ENCODE measurements around the gene DUSP22. TPM values are rescaled to one million over a fixed set of nuclear protein-coding genes. Genes with fewer than 3 reads are reported as not detected.

The DUSP22 gene
- polyA plus RNA-seq, 1 donor: 25.1 TPM

DNA sequence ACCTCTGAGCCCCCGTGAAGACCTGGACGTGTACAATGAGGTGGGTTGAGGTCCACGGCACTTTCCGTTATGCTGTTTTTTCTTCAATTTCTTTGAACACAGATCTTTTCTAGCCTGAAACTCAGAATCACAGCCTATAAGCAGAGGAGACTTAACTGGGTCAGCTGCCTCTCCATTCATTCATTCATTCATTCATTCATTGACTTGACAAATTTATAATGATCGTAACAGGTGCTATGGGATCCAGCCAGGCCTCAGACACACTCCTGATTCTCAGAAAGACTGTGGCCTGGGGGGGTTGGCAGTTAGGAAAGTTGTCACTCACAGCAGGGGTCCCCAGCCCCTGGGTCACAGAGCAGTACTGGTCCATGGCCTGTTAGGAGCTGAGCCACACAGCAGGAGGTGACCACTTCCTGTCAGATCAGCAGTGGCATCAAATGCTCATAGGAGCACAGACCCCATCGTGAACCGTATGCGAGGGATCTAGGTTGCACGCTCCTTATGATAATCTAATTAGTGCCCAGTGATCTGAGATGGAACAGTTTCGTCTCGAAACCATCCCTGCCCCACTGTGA is 60.7 kb downstream of the DUSP22 start:
- DNase-seq: no peak
- H3K9me3 ChIP-seq (ENCODE audit: control insufficient read depth, low read depth, low read length): peaks cover 8% of the 10 kb centered on the region
- WGBS (ENCODE audit: insufficient coverage, low lambda C conversion rate): 100% methylated on average over 2 of the region's 11 CpGs
- no peak overlapping the region for H3K4me3 ChIP-seq (ENCODE audit: low read length)
- no peak overlapping the region for H3K27ac ChIP-seq (ENCODE audit: low read length)
- H3K36me3 ChIP-seq (ENCODE audit: control insufficient read depth, insufficient read depth, low read length): peaks cover 17% of the 10 kb centered on the region
- no peaks in the 10 kb centered on the region for H3K27me3 ChIP-seq (ENCODE audit: control insufficient read depth, insufficient read depth, low read length)
- H3K4me1 ChIP-seq (ENCODE audit: control insufficient read depth, insufficient read depth, low read length): no peaks in the 10 kb centered on the region

DNA sequence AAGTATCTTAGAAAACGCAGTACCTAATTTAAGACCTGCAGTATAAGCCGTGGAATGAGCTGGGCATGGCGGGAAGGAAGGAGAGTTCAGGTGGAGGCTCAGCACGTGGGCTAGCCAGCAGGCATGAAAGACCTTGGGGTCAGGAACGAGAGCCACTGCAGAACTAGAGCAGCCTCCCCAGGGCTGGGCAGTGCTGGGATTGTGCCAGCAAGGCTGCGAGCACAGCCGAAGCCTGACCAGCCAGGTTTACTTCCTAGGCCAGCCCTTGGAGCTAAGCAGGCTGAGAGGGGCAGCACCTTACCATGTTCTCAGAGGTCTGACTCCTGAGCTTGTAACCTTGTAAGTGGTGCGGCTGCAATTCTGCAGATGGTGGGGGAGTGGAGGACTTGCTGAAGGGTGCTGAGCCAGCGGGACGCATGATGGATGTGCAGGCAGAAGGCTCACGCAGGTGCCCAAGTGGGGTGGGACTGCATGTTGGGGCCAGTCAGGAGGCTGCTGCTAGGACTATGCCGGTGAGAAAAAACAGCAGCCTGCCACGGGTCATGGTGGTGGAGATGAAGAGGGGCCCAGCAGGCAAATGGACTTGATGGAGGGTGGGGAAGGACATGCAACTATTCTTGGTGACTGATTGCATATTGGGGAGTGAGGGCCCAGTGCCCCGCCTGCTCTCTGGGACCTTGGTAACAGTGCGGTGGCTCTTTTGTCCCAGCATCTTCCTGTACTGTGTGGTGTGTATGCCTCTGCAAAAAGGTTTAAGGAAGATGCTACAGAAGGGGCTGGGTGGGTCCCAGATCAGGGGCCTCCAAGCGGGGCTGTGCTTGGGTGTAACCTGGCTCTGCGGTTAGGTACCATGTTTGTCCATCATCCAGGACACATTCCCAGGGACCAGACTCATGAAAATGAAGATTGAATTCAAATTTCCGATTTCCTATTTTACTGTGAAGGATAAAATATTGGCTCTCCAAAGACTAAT is 61.6 kb downstream of the DUSP22 start:
- Histone ChIP-seq H3K36me3 (ENCODE audit: control insufficient read depth, insufficient read depth, low read length) (peaks cover 10% of the 10 kb centered on the region), H3K27me3 (ENCODE audit: control insufficient read depth, insufficient read depth, low read length) (no peaks in the 10 kb centered on the region), H3K9me3 (ENCODE audit: control insufficient read depth, low read depth, low read length) (peaks cover 4% of the 10 kb centered on the region), H3K4me3 (ENCODE audit: low read length) (no peak overlapping the region), H3K4me1 (ENCODE audit: control insufficient read depth, insufficient read depth, low read length) (no peaks in the 10 kb centered on the region), H3K27ac (ENCODE audit: low read length) (no peak overlapping the region)
- DNase-seq: no peak
- 89% methylated on average over 3 of the region's 18 CpGs for WGBS (ENCODE audit: insufficient coverage, low lambda C conversion rate)

DNA sequence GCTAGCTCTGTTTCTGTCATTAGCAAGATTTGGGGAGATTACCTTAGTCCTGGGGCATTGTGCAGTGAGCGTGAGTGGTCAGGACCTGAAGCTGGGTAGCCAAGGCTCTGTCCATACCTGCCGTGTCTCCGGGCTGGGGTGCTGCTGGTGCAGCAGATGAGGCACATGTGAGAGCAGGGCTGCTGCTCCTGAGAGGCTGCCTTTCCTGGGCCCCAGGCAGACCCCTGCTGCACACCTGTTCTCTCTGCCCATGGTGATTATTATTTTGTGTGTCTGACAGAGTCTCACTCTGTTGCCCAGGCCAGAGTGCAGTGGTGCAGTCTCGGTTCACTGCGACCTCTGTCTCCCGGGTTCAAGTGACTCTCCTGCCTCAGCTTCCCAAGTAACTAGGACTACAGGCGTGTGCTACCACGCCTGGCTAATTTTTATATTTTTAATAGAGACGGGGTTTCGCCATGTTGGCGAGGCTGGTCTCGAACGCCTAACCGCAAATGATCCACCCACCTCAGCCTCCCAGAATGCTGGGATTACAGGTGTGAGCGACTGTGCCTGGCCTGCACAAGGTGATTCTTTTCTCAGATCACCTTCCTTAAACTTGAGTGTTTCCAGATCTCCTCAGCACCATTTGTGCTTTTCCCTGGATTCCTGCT is 62.5 kb downstream of the DUSP22 start:
- H3K9me3 ChIP-seq (ENCODE audit: control insufficient read depth, low read depth, low read length): peaks cover 10% of the 10 kb centered on the region
- no peak overlapping the region for H3K27ac ChIP-seq (ENCODE audit: low read length)
- peaks cover 4% of the 10 kb centered on the region for H3K36me3 ChIP-seq (ENCODE audit: control insufficient read depth, insufficient read depth, low read length)
- WGBS (ENCODE audit: insufficient coverage, low lambda C conversion rate): no CpG with 5 or more reads among the region's 15 CpGs
- H3K4me1 ChIP-seq (ENCODE audit: control insufficient read depth, insufficient read depth, low read length): no peaks in the 10 kb centered on the region
- DNase-seq: no peak
- no peak overlapping the region for H3K4me3 ChIP-seq (ENCODE audit: low read length)
- H3K27me3 ChIP-seq (ENCODE audit: control insufficient read depth, insufficient read depth, low read length): no peaks in the 10 kb centered on the region

DNA sequence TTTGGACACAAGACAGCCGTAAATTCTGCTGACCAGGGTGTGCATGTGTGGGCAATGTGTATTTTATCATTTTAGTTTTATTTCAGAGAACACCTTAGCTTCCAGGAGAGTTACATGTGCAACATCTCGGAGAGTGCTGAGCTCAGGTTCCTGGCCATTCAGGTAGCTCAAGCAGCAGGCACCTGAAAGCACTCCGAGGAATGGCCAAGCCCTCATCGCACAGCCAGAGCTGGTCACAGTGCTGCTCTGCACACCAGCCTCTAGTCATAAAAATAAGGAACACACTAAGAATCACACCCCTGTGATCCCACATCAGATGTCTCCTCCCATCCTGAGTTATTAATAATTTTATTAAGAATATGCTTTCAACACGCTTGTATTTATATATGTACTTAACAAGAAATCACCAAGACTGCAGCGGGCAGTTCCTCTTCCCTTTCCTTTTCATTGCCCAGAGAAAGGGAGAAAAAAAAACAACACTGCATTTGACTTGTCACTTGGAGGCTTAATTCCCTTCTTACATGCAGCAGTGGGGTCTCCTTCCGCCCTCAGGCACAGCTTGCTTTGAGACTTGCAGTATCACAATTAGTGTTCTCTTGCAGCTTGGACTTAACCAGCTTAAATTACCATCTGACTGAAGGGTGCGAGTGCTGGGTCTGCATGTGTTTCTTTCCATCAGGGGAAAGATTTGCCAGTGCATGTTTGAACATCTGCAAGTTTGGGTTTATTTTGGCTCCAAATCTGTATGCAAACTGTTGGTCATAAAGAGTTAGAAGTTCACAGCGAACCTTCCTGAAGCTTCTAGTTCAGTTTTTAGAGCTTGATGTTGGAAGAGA is 63.3 kb downstream of the DUSP22 start:
- Histone ChIP-seq H3K4me1 (ENCODE audit: control insufficient read depth, insufficient read depth, low read length) (no peaks in the 10 kb centered on the region), H3K4me3 (ENCODE audit: low read length) (no peak overlapping the region), H3K27me3 (ENCODE audit: control insufficient read depth, insufficient read depth, low read length) (no peaks in the 10 kb centered on the region), H3K27ac (ENCODE audit: low read length) (no peak overlapping the region), H3K9me3 (ENCODE audit: control insufficient read depth, low read depth, low read length) (peaks cover 10% of the 10 kb centered on the region), H3K36me3 (ENCODE audit: control insufficient read depth, insufficient read depth, low read length) (peaks cover 2% of the 10 kb centered on the region)
- 84% methylated on average over 3 of the region's 9 CpGs for WGBS (ENCODE audit: insufficient coverage, low lambda C conversion rate)
- no peak for DNase-seq

DNA sequence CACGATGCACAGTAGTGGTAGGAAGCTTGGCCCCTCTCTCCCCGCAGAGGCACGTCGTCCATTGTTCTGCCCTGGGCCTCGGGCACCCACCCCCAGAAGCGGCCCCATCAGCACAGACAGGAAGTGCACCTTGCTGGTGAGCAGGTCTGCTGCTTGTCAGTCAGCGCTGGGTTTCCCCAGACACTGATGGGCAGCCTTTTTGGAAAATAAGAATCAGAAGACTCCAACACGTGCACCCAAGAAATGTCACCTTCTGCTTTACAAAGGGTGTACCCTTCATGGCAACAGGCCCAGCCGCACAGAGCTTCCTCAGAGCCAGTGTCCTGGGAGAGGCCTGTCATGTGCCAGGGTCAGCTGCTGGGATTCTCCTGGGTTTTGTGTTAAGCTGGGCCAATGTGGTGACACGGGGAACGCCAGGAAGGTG is 64.6 kb downstream of the DUSP22 start:
- H3K9me3 ChIP-seq (ENCODE audit: control insufficient read depth, low read depth, low read length): peaks cover 10% of the 10 kb centered on the region
- H3K4me3 ChIP-seq (ENCODE audit: low read length): no peak overlapping the region
- no peak overlapping the region for H3K27ac ChIP-seq (ENCODE audit: low read length)
- no peaks in the 10 kb centered on the region for H3K27me3 ChIP-seq (ENCODE audit: control insufficient read depth, insufficient read depth, low read length)
- no peaks in the 10 kb centered on the region for H3K36me3 ChIP-seq (ENCODE audit: control insufficient read depth, insufficient read depth, low read length)
- H3K4me1 ChIP-seq (ENCODE audit: control insufficient read depth, insufficient read depth, low read length): no peaks in the 10 kb centered on the region
- WGBS (ENCODE audit: insufficient coverage, low lambda C conversion rate): no CpG with 5 or more reads among the region's 11 CpGs
- no peak for DNase-seq

DNA sequence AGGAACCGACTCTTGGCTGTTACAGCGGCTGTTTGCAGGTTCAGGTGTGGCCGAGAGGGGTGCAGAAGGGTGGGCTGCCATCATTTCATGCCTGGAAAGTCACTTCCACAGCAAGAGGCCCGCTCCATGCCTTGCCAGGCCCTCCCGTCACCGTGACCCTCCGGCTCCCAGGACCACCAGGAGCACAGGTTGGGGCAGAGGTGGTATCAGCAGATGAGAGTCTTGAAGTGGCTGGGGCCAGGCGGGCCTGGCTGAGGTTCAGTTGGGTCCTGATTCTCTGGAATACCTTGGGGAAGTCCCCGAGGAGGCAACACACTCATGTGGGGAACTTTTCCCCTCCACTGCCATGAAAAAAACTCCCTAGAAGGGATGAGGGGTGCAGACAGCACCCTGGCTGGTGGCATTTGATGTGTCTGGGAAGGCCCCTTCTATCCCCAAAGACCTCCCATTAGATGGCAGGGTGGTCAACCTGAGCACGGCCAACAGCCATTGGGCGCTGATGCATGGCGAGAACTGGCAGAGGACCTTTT is 65.0 kb downstream of the DUSP22 start:
- peaks cover 10% of the 10 kb centered on the region for H3K9me3 ChIP-seq (ENCODE audit: control insufficient read depth, low read depth, low read length)
- DNase-seq: no peak
- H3K36me3 ChIP-seq (ENCODE audit: control insufficient read depth, insufficient read depth, low read length): no peaks in the 10 kb centered on the region
- H3K27ac ChIP-seq (ENCODE audit: low read length): no peak overlapping the region
- H3K27me3 ChIP-seq (ENCODE audit: control insufficient read depth, insufficient read depth, low read length): no peaks in the 10 kb centered on the region
- no CpG with 5 or more reads among the region's 12 CpGs for WGBS (ENCODE audit: insufficient coverage, low lambda C conversion rate)
- H3K4me1 ChIP-seq (ENCODE audit: control insufficient read depth, insufficient read depth, low read length): no peaks in the 10 kb centered on the region
- no peak overlapping the region for H3K4me3 ChIP-seq (ENCODE audit: low read length)

DNA sequence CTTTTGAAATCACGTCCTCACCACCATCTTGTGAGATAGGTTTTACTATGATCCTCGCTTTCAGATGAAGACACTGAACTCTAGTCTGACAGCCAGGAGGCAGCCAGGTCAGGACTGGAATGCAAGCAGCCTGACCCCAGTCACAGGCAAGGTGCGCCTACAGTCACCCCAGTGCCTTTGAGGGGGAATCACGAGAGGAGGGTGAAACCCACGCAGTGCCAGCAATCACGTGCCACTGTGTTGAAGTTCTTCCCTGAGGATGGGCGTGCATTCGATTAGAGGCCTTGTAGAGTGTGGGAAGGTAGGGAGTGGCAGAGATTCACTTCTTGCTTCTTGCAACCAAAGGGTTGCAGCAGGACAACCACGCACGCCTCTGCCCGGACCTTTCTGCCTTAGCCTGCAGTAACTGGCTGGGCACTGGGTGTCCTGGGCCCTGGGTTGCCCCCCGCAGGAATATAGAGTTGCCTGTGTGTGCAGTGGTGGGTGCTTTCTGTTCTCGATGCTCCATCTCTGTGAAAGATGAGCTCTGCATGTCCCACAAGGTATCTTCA is 65.6 kb downstream of the DUSP22 start:
- no peaks in the 10 kb centered on the region for H3K36me3 ChIP-seq (ENCODE audit: control insufficient read depth, insufficient read depth, low read length)
- no peaks in the 10 kb centered on the region for H3K27me3 ChIP-seq (ENCODE audit: control insufficient read depth, insufficient read depth, low read length)
- H3K9me3 ChIP-seq (ENCODE audit: control insufficient read depth, low read depth, low read length): peaks cover 10% of the 10 kb centered on the region
- H3K4me1 ChIP-seq (ENCODE audit: control insufficient read depth, insufficient read depth, low read length): no peaks in the 10 kb centered on the region
- WGBS (ENCODE audit: insufficient coverage, low lambda C conversion rate): no CpG with 5 or more reads among the region's 13 CpGs
- no peak for DNase-seq
- no peak overlapping the region for H3K27ac ChIP-seq (ENCODE audit: low read length)
- no peak overlapping the region for H3K4me3 ChIP-seq (ENCODE audit: low read length)

DNA sequence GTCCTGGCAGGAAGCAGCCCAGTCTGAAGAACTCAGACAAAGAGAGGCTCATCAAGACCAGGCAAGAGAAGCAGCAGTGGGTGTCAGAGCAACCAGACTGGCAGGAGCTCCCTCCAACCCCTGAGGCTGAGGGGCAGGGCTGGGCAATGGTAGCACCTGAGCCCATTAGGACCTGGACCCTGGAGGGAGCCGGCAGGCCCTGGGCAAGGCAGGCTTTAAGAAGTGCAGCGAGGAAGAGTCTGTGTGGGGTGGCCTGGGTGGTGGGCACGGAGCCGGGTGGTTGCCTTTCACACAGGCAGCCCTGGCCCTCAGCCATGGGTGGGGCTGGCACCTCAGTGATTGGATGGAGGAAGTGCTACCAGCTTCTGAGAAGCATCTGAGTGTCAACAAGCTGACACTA is 66.1 kb downstream of the DUSP22 start:
- no peak overlapping the region for H3K4me3 ChIP-seq (ENCODE audit: low read length)
- no CpG with 5 or more reads among the region's 4 CpGs for WGBS (ENCODE audit: insufficient coverage, low lambda C conversion rate)
- DNase-seq: no peak

DNA sequence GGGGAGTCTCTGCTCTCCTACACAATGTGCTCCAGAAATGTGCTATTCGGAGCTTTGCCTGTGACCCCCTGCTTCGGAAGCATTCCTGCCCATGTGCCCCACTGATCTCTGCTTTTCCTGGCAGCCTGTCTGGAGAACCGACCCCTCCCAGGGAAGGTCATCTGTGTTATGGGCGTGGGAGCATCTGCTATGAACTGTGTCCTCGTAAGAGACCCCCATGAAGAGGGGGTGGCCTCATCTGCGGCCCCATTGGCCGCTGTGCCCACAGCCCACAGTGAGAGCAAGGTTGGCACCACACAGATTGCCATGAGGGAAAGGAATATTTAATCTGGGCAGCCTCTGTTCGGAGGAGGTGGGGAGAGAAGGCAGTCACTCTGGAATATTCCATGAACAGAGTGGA is 66.6 kb downstream of the DUSP22 start:
- no CpG with 5 or more reads among the region's 8 CpGs for WGBS (ENCODE audit: insufficient coverage, low lambda C conversion rate)
- H3K27ac ChIP-seq (ENCODE audit: low read length): no peak overlapping the region
- H3K36me3 ChIP-seq (ENCODE audit: control insufficient read depth, insufficient read depth, low read length): no peaks in the 10 kb centered on the region
- H3K4me3 ChIP-seq (ENCODE audit: low read length): no peak overlapping the region
- H3K4me1 ChIP-seq (ENCODE audit: control insufficient read depth, insufficient read depth, low read length): no peaks in the 10 kb centered on the region
- no peak for DNase-seq
- peaks cover 11% of the 10 kb centered on the region for H3K9me3 ChIP-seq (ENCODE audit: control insufficient read depth, low read depth, low read length)
- H3K27me3 ChIP-seq (ENCODE audit: control insufficient read depth, insufficient read depth, low read length): no peaks in the 10 kb centered on the region

More for the DNA sequence above, 66.1 kb downstream of the DUSP22 start:
- H3K9me3 ChIP-seq (ENCODE audit: control insufficient read depth, low read depth, low read length): peaks cover 10% of the 10 kb centered on the region
- no peaks in the 10 kb centered on the region for H3K4me1 ChIP-seq (ENCODE audit: control insufficient read depth, insufficient read depth, low read length)
- H3K27ac ChIP-seq (ENCODE audit: low read length): no peak overlapping the region
- H3K27me3 ChIP-seq (ENCODE audit: control insufficient read depth, insufficient read depth, low read length): no peaks in the 10 kb centered on the region
- H3K36me3 ChIP-seq (ENCODE audit: control insufficient read depth, insufficient read depth, low read length): no peaks in the 10 kb centered on the region
